GM12865 (cell line): ENCODE data around the gene NKAIN4.

Source experiments
- DNase-seq: peaks from one replicate; pipeline ENCODE4 v3.0.0; 2010; ENCODE audit warnings: low read depth
- H3K4me3 ChIP-seq: 2 replicates; pipeline ENCODE4 v1.5.1; 2011; ENCODE audit warnings: mild to moderate bottlenecking, low read depth, low read length, control low read depth
- CTCF ChIP-seq: IDR thresholded peaks from 2 replicates; pipeline ENCODE4 v1.5.1; 2011; ENCODE audit warnings: low read length, control low read depth, low read depth, inconsistent platforms; ENCODE audit not compliant: insufficient read depth; ENCODE audit errors: missing control alignments

Gene NKAIN4

GRCh38 chr20:63246490-63247288, 7.6 kb downstream of the NKAIN4 start:
- DNase-seq, result no peak
- no peak for TF ChIP-seq CTCF
- H3K4me3 ChIP-seq, result no peak overlapping the region

- TF ChIP-seq CTCF, result no peak
- no peak overlapping the region for H3K4me3 ChIP-seq
- DNase-seq, result no peak
Measured at GRCh38 chr20:63244468-63244867, 9.8 kb downstream of the NKAIN4 start.

- no peak overlapping the region for H3K4me3 ChIP-seq
- TF ChIP-seq CTCF, result no peak
- DNase-seq, result no peak
Measured at GRCh38 chr20:63243604-63244247, 10.5 kb downstream of the NKAIN4 start.

- TF ChIP-seq CTCF, result no peak
- DNase-seq, result no peak
- H3K4me3 ChIP-seq, result no peak overlapping the region
Measured at GRCh38 chr20:63242736-63243135, 11.5 kb downstream of the NKAIN4 start.

- no peak for TF ChIP-seq CTCF
- DNase-seq, result no peak
- no peak overlapping the region for H3K4me3 ChIP-seq
Measured at GRCh38 chr20:63241272-63241671, 13.0 kb downstream of the NKAIN4 start.

- DNase-seq, result no peak
- no peak overlapping the region for H3K4me3 ChIP-seq
- no peak for TF ChIP-seq CTCF
Measured at GRCh38 chr20:63240004-63240403, 14.3 kb downstream of the NKAIN4 start.
